NCI-H146 (cell line): ENCODE results near the gene DESI2.
"Not testable (repeated sequence)": the region's sequence is repeated elsewhere in the genome, so short reads cannot be mapped to it uniquely, and the experiment has no call there.

ENCODE experiments used
- DNase-seq: peaks from one replicate; lab custom pipeline; 2025; lab: John Stamatoyannopoulos, UW

DESI2 gene

GRCh38 chr1:244705261-244706234, 52.6 kb downstream of the DESI2 start:
- no peak for DNase-seq

- no peak for DNase-seq
Measured at GRCh38 chr1:244709076-244709475, 56.1 kb downstream of the DESI2 start.

- DNase-seq: no peak
Measured at GRCh38 chr1:244709476-244710368, 56.8 kb downstream of the DESI2 start.

- no peak for DNase-seq
Measured at GRCh38 chr1:244710474-244711062, 57.6 kb downstream of the DESI2 start.

GRCh38 chr1:244712669-244713068, 59.7 kb downstream of the DESI2 start:
- DNase-seq: no peak

- no peak for DNase-seq
Measured at GRCh38 chr1:244713332-244713731, 60.4 kb downstream of the DESI2 start.

- no peak for DNase-seq
Measured at GRCh38 chr1:244727871-244728474, 75.0 kb downstream of the DESI2 start.

GRCh38 chr1:244730153-244730933, 77.4 kb downstream of the DESI2 start:
- peak; percentile 76 for DNase-seq

- DNase-seq: no peak
Measured at GRCh38 chr1:244730934-244731434, 78.1 kb downstream of the DESI2 start.

- no peak for DNase-seq
Measured at GRCh38 chr1:244731651-244732050, 78.7 kb downstream of the DESI2 start.

GRCh38 chr1:244732851-244733450, 80.0 kb downstream of the DESI2 start:
- DNase-seq: peak; percentile 97

- DNase-seq: peak; percentile 47
Measured at GRCh38 chr1:244735404-244735803, 82.5 kb downstream of the DESI2 start.

GRCh38 chr1:244735876-244736561, 83.1 kb downstream of the DESI2 start:
- DNase-seq: no peak

- not testable (repeated sequence) for DNase-seq
Measured at GRCh38 chr1:244739140-244739539, 86.2 kb downstream of the DESI2 start.

- not testable (repeated sequence) for DNase-seq
Measured at GRCh38 chr1:244740027-244740617, 87.2 kb downstream of the DESI2 start.

GRCh38 chr1:244741692-244742091, 88.8 kb downstream of the DESI2 start:
- no peak for DNase-seq

GRCh38 chr1:244749230-244750016, 96.5 kb downstream of the DESI2 start:
- no peak for DNase-seq

- peak; percentile 98 for DNase-seq
Measured at GRCh38 chr1:244751271-244751895, 98.5 kb downstream of the DESI2 start.
